ENCODE measurements around the gene PTPN6.
A peak's percentile ranks its signal among the peaks of the same experiment; 100 is the strongest.

DNA sequence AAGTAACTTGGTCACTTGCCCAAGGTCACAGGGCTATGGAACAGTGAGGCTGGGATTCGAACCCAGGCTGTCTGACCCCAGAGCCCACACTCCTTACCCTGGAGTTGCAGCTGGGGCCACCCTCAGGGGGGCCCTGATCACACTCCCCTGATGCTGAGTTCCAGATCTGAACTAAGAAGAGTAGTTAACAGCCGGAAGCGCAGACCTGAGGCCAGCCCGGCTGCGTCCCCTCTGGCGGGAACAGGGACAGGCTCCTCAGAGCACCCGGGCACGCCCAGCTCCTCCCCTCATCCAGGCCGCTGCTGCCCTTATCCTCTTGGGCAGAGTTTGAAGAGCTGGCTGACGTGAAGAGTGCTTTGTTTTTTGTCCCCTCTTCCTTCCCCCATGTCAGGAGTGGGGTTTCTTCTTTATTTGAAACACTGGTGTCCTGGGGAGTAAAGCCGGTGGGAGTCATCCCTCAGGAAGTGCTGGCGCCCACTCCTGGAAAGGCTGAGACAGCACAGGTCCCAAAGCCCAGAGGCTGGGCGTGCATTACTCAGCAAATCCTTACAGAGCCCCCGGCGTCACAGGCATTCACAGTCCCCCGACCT, 10.6 kb downstream of the PTPN6 start:
- TF ChIP-seq, protein P1, sequence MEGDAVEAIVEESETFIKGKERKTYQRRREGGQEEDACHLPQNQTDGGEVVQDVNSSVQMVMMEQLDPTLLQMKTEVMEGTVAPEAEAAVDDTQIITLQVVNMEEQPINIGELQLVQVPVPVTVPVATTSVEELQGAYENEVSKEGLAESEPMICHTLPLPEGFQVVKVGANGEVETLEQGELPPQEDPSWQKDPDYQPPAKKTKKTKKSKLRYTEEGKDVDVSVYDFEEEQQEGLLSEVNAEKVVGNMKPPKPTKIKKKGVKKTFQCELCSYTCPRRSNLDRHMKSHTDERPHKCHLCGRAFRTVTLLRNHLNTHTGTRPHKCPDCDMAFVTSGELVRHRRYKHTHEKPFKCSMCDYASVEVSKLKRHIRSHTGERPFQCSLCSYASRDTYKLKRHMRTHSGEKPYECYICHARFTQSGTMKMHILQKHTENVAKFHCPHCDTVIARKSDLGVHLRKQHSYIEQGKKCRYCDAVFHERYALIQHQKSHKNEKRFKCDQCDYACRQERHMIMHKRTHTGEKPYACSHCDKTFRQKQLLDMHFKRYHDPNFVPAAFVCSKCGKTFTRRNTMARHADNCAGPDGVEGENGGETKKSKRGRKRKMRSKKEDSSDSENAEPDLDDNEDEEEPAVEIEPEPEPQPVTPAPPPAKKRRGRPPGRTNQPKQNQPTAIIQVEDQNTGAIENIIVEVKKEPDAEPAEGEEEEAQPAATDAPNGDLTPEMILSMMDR (IDR thresholded peaks at IDR 0.05; ENCODE audit: poor library complexity, severe bottlenecking), result peak; percentile 39
- TF ChIP-seq POLR2AphosphoS5 (IDR thresholded peaks at IDR 0.05) (no peak), EZH2 (IDR thresholded peaks at IDR 0.05; ENCODE audit: borderline replicate concordance, insufficient read depth, low read length, poor library complexity, severe bottlenecking) (no peak), EP300 (conservative IDR thresholded peaks at IDR 0.05; ENCODE audit: poor library complexity, severe bottlenecking) (no peak)
